GM23338 (cell line): ENCODE data around the gene SCAPER. TPM values are rescaled to one million over a fixed set of nuclear protein-coding genes. Genes with fewer than 3 reads are reported as not detected.

Source experiments
- ATAC-seq: fragments of 200-7000 bp; cut with Tn5 transposase; 3 replicates; pipeline ENCODE4 v1.9.1; 2020
- DNase-seq: peaks from one replicate; pipeline ENCODE4 v3.0.0-alpha.2; 2015; ENCODE audit warnings: low spot score
- H2AFZ ChIP-seq: fragments of 200-600 bp; sonication (generic); 2 replicates; pipeline ENCODE4 v1.8.0; 2016; ENCODE audit warnings: antibody characterized with exemption, mild to moderate bottlenecking, moderate library complexity
- H3F3A ChIP-seq: fragments of 200-600 bp; sonication (generic); replicated peaks from 2 replicates; pipeline ENCODE4 v1.8.0; 2017; ENCODE audit warnings: antibody characterized with exemption, mixed run types, low read depth
- H3K27ac ChIP-seq: fragments of 200-600 bp; sonication (generic); 2 replicates; pipeline ENCODE4 v1.6.1; 2016; ENCODE audit warnings: low read depth
- H3K27me3 ChIP-seq: fragments of 200-600 bp; sonication (generic); 2 replicates; pipeline ENCODE4 v1.8.0; 2016; ENCODE audit warnings: mild to moderate bottlenecking, mixed run types, moderate library complexity; ENCODE audit not compliant: insufficient read depth
- H3K36me3 ChIP-seq: fragments of 200-600 bp; sonication (generic); 2 replicates; pipeline ENCODE4 v1.8.0; 2016; ENCODE audit warnings: mild to moderate bottlenecking; ENCODE audit not compliant: insufficient read depth
- H3K4me1 ChIP-seq: fragments of 200-600 bp; sonication (generic); 2 replicates; pipeline ENCODE4 v1.8.0; 2016; ENCODE audit warnings: mild to moderate bottlenecking, moderate library complexity; ENCODE audit not compliant: insufficient read depth
- H3K4me2 ChIP-seq: fragments of 200-600 bp; sonication (generic); 2 replicates; pipeline ENCODE4 v1.7.1; 2017; ENCODE audit warnings: mixed run types
- H3K4me3 ChIP-seq: fragments of 200-600 bp; sonication (generic); 2 replicates; pipeline ENCODE4 v1.6.1; 2016; ENCODE audit warnings: mixed run types
- H3K79me2 ChIP-seq: fragments of 200-600 bp; sonication (generic); replicated peaks from 2 replicates; pipeline ENCODE4 v1.8.0; 2017; ENCODE audit warnings: mild to moderate bottlenecking; ENCODE audit not compliant: insufficient read depth
- H3K9me2 ChIP-seq: fragments of 200-600 bp; sonication (generic); 2 replicates; pipeline ENCODE4 v1.8.0; 2017; ENCODE audit not compliant: insufficient read depth
- H4K20me1 ChIP-seq: fragments of 200-600 bp; sonication (generic); replicated peaks from 2 replicates; pipeline ENCODE4 v1.8.0; 2017; ENCODE audit warnings: mild to moderate bottlenecking; ENCODE audit not compliant: insufficient read depth
- H3K27ac Mint-ChIP-seq: 2 replicates; pipeline ENCODE4 v1.8.0; 2020; ENCODE audit warnings: inconsistent platforms, mild to moderate bottlenecking, moderate library complexity, mixed read lengths
- H3K27me3 Mint-ChIP-seq: 3 replicates; pipeline ENCODE4 v1.8.0; 2022; ENCODE audit warnings: low read depth, mild to moderate bottlenecking, moderate library complexity, mixed read lengths, inconsistent platforms; ENCODE audit not compliant: insufficient read depth, poor library complexity
- H3K36me3 Mint-ChIP-seq: 3 replicates; pipeline ENCODE4 v1.8.0; 2021; ENCODE audit warnings: low read depth, mild to moderate bottlenecking, inconsistent platforms, moderate library complexity, mixed read lengths
- H3K4me1 Mint-ChIP-seq: 3 replicates; pipeline ENCODE4 v1.8.0; 2020; ENCODE audit warnings: mild to moderate bottlenecking, inconsistent platforms, mixed read lengths
- H3K4me3 Mint-ChIP-seq: 3 replicates; pipeline ENCODE4 v1.8.0; 2021; ENCODE audit warnings: moderate library complexity, mild to moderate bottlenecking, inconsistent platforms, mixed read lengths
- H3K9me3 Mint-ChIP-seq: 3 replicates; pipeline ENCODE4 v1.8.0; 2020; ENCODE audit warnings: moderate library complexity, mild to moderate bottlenecking, inconsistent platforms, mixed read lengths
- CREB1 ChIP-seq: fragments of 250-450 bp; sonication (Bioruptor Pico); IDR thresholded peaks from 2 replicates; pipeline ENCODE4 v1.5.0; 2020; ENCODE audit warnings: low read depth, mild to moderate bottlenecking, moderate library complexity
- CTCF ChIP-seq, 2 experiments: fragments of 200-600 bp in 1 of 2; sonication (generic) in 1 of 2; conservative IDR thresholded peaks; 2 replicates each; pipeline versions ENCODE4 v1.5.1 to v1.6.1; 2016 to 2017; ENCODE audit warnings: antibody characterized with exemption in 2 of 2, low read depth in 2 of 2, mild to moderate bottlenecking in 2 of 2, moderate library complexity in 1 of 2
- ETS1 ChIP-seq: IDR thresholded peaks from 2 replicates; pipeline ENCODE4 v1.6.1; 2016; ENCODE audit warnings: antibody characterized with exemption
- EZH2 ChIP-seq: fragments of 200-600 bp; sonication (generic); IDR thresholded peaks from one replicate; pipeline ENCODE4 v1.8.0; 2017; ENCODE audit warnings: antibody characterized with exemption, mild to moderate bottlenecking, low read depth; ENCODE audit not compliant: unreplicated experiment
- EZH2phosphoT487 ChIP-seq: fragments of 200-600 bp; sonication (generic); IDR thresholded peaks from one replicate; pipeline ENCODE4 v1.8.1; 2018; ENCODE audit warnings: antibody characterized with exemption; ENCODE audit not compliant: unreplicated experiment
- JUNB ChIP-seq: IDR thresholded peaks from one replicate; pipeline ENCODE4 v1.6.1; 2016; ENCODE audit warnings: antibody characterized with exemption; ENCODE audit not compliant: unreplicated experiment
- NANOG ChIP-seq: IDR thresholded peaks from 2 replicates; pipeline ENCODE4 v1.6.1; 2016; ENCODE audit warnings: antibody characterized with exemption, borderline replicate concordance
- POLR2AphosphoS5 ChIP-seq: IDR thresholded peaks from 2 replicates; pipeline ENCODE4 v1.6.1; 2016; ENCODE audit warnings: antibody characterized with exemption, low read depth
- REST ChIP-seq: IDR thresholded peaks from one replicate; pipeline ENCODE4 v1.6.1; 2018; ENCODE audit warnings: antibody characterized with exemption; ENCODE audit not compliant: unreplicated experiment
- STAT1 ChIP-seq: IDR thresholded peaks from one replicate; pipeline ENCODE4 v1.6.1; 2016; ENCODE audit warnings: antibody characterized with exemption; ENCODE audit not compliant: unreplicated experiment
- ZNF114 ChIP-seq: fragments of 250-450 bp; sonication (Bioruptor Pico); IDR thresholded peaks from 2 replicates; pipeline ENCODE4 v1.5.0; 2020; ENCODE audit warnings: mild to moderate bottlenecking, moderate library complexity
- ZNF331 ChIP-seq: fragments of 250-450 bp; sonication (Bioruptor Pico); IDR thresholded peaks from 2 replicates; pipeline ENCODE4 v1.5.0; 2020; ENCODE audit warnings: low read depth, mild to moderate bottlenecking, moderate library complexity
- ZNF462 ChIP-seq: fragments of 250-450 bp; sonication (Bioruptor Pico); IDR thresholded peaks from 2 replicates; pipeline ENCODE4 v1.5.0; 2020; ENCODE audit warnings: mild to moderate bottlenecking, moderate library complexity
- polyA plus RNA-seq: library from polyadenylated mRNA; unstranded; fragments of >200 nt; fragmentation: Nextera tagmentation; extraction: Ambion mirVana; gene quantifications from 2 replicates; pipeline ENCODE4 v1.2.1, GENCODE V29; 2016
- total RNA-seq: library from RNA; depleted of rRNA; stranded (reverse); fragments of >200 nt; shearing (Covaris generic); gene quantifications from 2 replicates; pipeline ENCODE4 v1.2.3, GENCODE V29; 2014

Gene SCAPER
- total and polyA plus RNA-seq, 2 experiments from 2014 or later: 9.1 to 17.6 TPM

GRCh38 chr15:76303909-76304308 lies 601.2 kb downstream of the SCAPER start:
- H3K4me3 ChIP-seq: no peak overlapping the region
- no peak for DNase-seq
- H4K20me1 ChIP-seq: peaks cover 16% of the 10 kb centered on the region; the same call in 1 of the 2 replicates
- Mint-ChIP-seq H3K4me1 (no peaks in the 10 kb centered on the region), H3K27ac (no peak overlapping the region), H3K27me3 (peaks cover 1% of the 10 kb centered on the region), H3K9me3 (peaks cover 3% of the 10 kb centered on the region; the same call in 1 of the 3 replicates), H3K36me3 (peaks cover 3% of the 10 kb centered on the region; the same call in 1 of the 3 replicates), H3K4me3 (no peak overlapping the region)
- peaks cover 92% of the 10 kb centered on the region for H3K79me2 ChIP-seq
- H3K27me3 ChIP-seq: no peaks in the 10 kb centered on the region
- no peak for ATAC-seq
- no peaks in the 10 kb centered on the region for H3K9me2 ChIP-seq
- no peak overlapping the region for H3K4me2 ChIP-seq
- TF ChIP-seq ZNF114 (CRISPR knock-in tag) (no peak), ZNF331 (CRISPR knock-in tag) (no peak), EZH2 (no peak), REST (no peak), JUNB (no peak), ETS1 (no peak), CREB1 (CRISPR knock-in tag) (no peak), EZH2phosphoT487 (no peak), CTCF (conservative IDR thresholded peaks at IDR 0.05; ENCODE audit: low read depth in 2 of 2) (no peak), STAT1 (no peak), ZNF462 (CRISPR knock-in tag) (no peak), NANOG (no peak), POLR2AphosphoS5 (no peak)
- H3K36me3 ChIP-seq: no peaks in the 10 kb centered on the region
- H3K27ac ChIP-seq: no peak overlapping the region
- H2AFZ ChIP-seq: no peak overlapping the region
- no peaks in the 10 kb centered on the region for H3K4me1 ChIP-seq
- no peaks in the 10 kb centered on the region for H3F3A ChIP-seq
